ENCODE measurements around the gene SH3RF1.

SH3RF1 gene

GRCh38 chr4:169272265-169272886, 1.6 kb upstream of the SH3RF1 start:
- no peaks in the 10 kb centered on the region for H3K27me3 ChIP-seq (replicated peaks)
- H3K36me3 ChIP-seq (replicated peaks): no peaks in the 10 kb centered on the region
- peak; percentile 59 for DNase-seq
- H3K27ac ChIP-seq: peak overlapping the region; percentile 85
- TF ChIP-seq, protein P1, sequence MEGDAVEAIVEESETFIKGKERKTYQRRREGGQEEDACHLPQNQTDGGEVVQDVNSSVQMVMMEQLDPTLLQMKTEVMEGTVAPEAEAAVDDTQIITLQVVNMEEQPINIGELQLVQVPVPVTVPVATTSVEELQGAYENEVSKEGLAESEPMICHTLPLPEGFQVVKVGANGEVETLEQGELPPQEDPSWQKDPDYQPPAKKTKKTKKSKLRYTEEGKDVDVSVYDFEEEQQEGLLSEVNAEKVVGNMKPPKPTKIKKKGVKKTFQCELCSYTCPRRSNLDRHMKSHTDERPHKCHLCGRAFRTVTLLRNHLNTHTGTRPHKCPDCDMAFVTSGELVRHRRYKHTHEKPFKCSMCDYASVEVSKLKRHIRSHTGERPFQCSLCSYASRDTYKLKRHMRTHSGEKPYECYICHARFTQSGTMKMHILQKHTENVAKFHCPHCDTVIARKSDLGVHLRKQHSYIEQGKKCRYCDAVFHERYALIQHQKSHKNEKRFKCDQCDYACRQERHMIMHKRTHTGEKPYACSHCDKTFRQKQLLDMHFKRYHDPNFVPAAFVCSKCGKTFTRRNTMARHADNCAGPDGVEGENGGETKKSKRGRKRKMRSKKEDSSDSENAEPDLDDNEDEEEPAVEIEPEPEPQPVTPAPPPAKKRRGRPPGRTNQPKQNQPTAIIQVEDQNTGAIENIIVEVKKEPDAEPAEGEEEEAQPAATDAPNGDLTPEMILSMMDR (IDR thresholded peaks at IDR 0.05; ENCODE audit: low read depth, low read length, missing control alignments): no peak
- no peak overlapping the region for H3K4me3 ChIP-seq (ENCODE audit: low read depth, low read length)
- in situ Hi-C loops (cut with HindIII; ENCODE audit: low pct_ligation_motif_present, low sequenced_read_pairs): no loop called here

DNA sequence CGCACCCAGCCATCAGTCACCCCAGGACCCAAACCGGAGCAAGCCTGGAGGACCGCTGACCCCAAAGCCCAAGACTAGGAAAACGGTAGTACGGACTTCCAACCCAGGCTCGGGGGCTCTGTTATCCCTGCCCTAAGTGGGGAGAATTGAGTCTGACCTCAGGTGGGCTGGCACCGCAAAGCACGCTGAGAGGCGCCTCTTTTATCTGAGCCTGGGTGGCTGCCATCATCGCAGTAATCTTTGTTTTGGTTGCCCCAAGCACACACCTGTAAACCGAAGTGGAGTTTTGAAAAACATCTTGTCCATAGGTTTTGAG, 894 bp upstream of the SH3RF1 start:
- Histone ChIP-seq H3K27ac (peak overlapping the region; percentile 85), H3K4me3 (ENCODE audit: low read depth, low read length) (peak overlapping the region; percentile 94), H3K27me3 (replicated peaks) (no peaks in the 10 kb centered on the region), H3K36me3 (replicated peaks) (no peaks in the 10 kb centered on the region)
- in situ Hi-C loops (cut with HindIII; ENCODE audit: low pct_ligation_motif_present, low sequenced_read_pairs): no loop called here
- TF ChIP-seq, protein P1 (IDR thresholded peaks at IDR 0.05; ENCODE audit: low read depth, low read length, missing control alignments): no peak
- DNase-seq: no peak

DNA sequence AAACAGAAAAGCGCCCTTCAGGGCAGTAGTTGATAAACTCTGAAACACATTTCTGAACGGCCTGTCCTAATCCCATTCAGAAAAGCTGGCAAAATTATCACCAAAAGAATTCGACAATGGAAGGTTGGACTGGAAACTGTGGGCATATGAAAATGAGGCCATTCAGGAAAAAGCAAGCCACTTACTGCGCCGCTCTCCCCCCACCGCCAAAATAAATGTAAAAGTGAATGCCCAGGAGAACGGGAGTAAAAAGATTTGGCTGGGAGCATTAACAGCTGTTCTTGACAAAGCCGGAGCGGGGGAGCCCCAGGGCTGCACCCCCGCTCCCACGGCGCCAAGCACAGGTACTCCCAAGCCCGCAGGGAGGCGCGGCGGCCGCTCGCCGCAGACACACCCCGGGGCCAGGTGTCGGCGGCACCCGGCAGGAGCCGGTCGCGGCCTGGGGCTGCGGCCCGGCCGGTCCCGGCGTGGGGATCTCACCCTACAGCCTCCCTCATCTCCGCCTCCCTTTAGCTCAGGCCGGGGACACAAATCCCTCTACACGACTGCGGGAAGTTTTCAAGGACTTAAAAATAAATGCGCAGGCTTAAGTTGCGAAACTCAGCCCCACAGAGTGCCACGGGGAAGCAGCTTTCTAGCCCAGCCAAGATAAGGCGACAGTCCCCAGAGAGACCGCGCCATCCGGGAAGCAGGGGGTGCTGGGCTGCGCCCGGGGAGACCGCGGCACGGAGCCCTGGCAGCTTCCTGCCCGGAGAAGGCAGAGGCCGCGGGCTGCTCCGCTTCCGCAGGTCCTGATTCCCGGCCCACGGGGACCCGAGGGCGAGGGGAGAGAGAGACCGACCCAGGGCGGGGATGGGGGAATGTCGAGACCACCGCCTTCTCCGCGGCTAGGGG, 593 bp downstream of the SH3RF1 start:
- Histone ChIP-seq H3K27me3 (replicated peaks) (no peaks in the 10 kb centered on the region), H3K36me3 (replicated peaks) (no peaks in the 10 kb centered on the region), H3K27ac (peak overlapping the region; percentile 85), H3K4me3 (ENCODE audit: low read depth, low read length) (peak overlapping the region; percentile 94)
- TF ChIP-seq, protein P1 (IDR thresholded peaks at IDR 0.05; ENCODE audit: low read depth, low read length, missing control alignments): peak; percentile 1
- DNase-seq: no peak
- in situ Hi-C loops (cut with HindIII; ENCODE audit: low pct_ligation_motif_present, low sequenced_read_pairs): no loop called here

- H3K27ac ChIP-seq: peak overlapping the region; percentile 85
- TF ChIP-seq, protein P1 (IDR thresholded peaks at IDR 0.05; ENCODE audit: low read depth, low read length, missing control alignments): no peak
- peaks cover 6% of the 10 kb centered on the region for H3K36me3 ChIP-seq (replicated peaks)
- DNase-seq: peak; percentile 86
- in situ Hi-C loops (cut with HindIII; ENCODE audit: low pct_ligation_motif_present, low sequenced_read_pairs): no loop called here
- no peaks in the 10 kb centered on the region for H3K27me3 ChIP-seq (replicated peaks)
- H3K4me3 ChIP-seq (ENCODE audit: low read depth, low read length): peak overlapping the region; percentile 94
These were observed 1.6 kb downstream of the SH3RF1 start for GRCh38 chr4:169268951-169269760.

GRCh38 chr4:169267070-169267469, 3.7 kb downstream of the SH3RF1 start:
- Histone ChIP-seq H3K36me3 (replicated peaks) (peaks cover 22% of the 10 kb centered on the region), H3K27ac (peak overlapping the region; percentile 19), H3K4me3 (ENCODE audit: low read depth, low read length) (peak overlapping the region; percentile 32), H3K27me3 (replicated peaks) (no peaks in the 10 kb centered on the region)
- TF ChIP-seq, protein P1 (IDR thresholded peaks at IDR 0.05; ENCODE audit: low read depth, low read length, missing control alignments): no peak
- in situ Hi-C loops (cut with HindIII; ENCODE audit: low pct_ligation_motif_present, low sequenced_read_pairs): no loop called here
- no peak for DNase-seq

All from brain microvascular endothelial cell (primary cell).